A549 (cell line): Measurements from ENCODE around the gene EPN1. TPM values are rescaled to one million over a fixed set of nuclear protein-coding genes. Genes with fewer than 3 reads are reported as not detected.

ENCODE experiments used
- ATAC-seq, 2 experiments: fragments of 200-7000 bp in 1 of 2; fragments of >200 bp in 1 of 2; cut with Nextera tagmentation in 1 of 2; cut with Tn5 transposase in 1 of 2; 3 replicates each; pipeline versions ENCODE4 v1.8.0 to v1.9.1; 2018 to 2020; ENCODE audit warnings: mild to moderate bottlenecking in 1 of 2, moderate library complexity in 1 of 2
- CTCF ChIA-PET: fragments of 300-600 bp; sonication (Branson Sonifier 250); formaldehyde crosslinking; extraction: SDS; loops from one replicate; lab custom pipeline; 2021; ENCODE audit warnings: antibody characterized with exemption, inconsistent platforms; lab: Yijun Ruan, JAX
- POLR2A ChIA-PET: fragments of 350-600 bp; formaldehyde crosslinking; extraction: SDS; loops from one replicate; lab custom pipeline; 2021; ENCODE audit warnings: antibody characterized with exemption, inconsistent platforms; lab: Yijun Ruan, JAX
- DNase-seq, 2 experiments: peaks; one replicate each; pipeline versions ENCODE4 v3.0.0 to v3.0.0-alpha.2; 2011 to 2016; ENCODE audit warnings: low read depth in 1 of 2, low spot score in 1 of 2
- FAIRE-seq: peaks from 2 replicates; lab custom pipeline; 2011; peaks lifted over from hg19 to GRCh38; lab: Jason Lieb, UNC
- H3K27ac ChIP-seq, 2 experiments: fragments of >200 bp; sonication (Bioruptor Twin); formaldehyde crosslinking; 3 replicates each; pipeline ENCODE4 v1.5.1; 2016 to 2017
- H3K4me1 ChIP-seq: fragments of >200 bp; sonication (Bioruptor Twin); formaldehyde crosslinking; 3 replicates; pipeline ENCODE4 v1.6.1; 2016
- H3K4me2 ChIP-seq: fragments of >200 bp; sonication (Bioruptor Twin); formaldehyde crosslinking; 3 replicates; pipeline ENCODE4 v1.6.1; 2016
- H3K4me3 ChIP-seq: fragments of >200 bp; sonication (Bioruptor Twin); formaldehyde crosslinking; 3 replicates; pipeline ENCODE4 v1.5.1; 2016
- H3K9me3 ChIP-seq: fragments of >200 bp; sonication (Bioruptor Twin); formaldehyde crosslinking; 3 replicates; pipeline ENCODE4 v1.6.1; 2016
- ATOH8 ChIP-seq: fragments of 250-450 bp; sonication (Bioruptor Pico); IDR thresholded peaks from 2 replicates; pipeline ENCODE4 v1.5.0; 2020; ENCODE audit warnings: low read depth, mild to moderate bottlenecking, moderate library complexity
- CBX2 ChIP-seq: fragments of 200-600 bp; sonication (generic); IDR thresholded peaks from 2 replicates; pipeline ENCODE4 v1.6.1; 2016; ENCODE audit warnings: low read depth, mild to moderate bottlenecking, borderline replicate concordance
- CEBPB ChIP-seq, 2 experiments: fragments of >200 bp in 1 of 2; sonication (Bioruptor Twin) in 1 of 2; formaldehyde crosslinking in 1 of 2; IDR thresholded peaks; 2 replicates each; pipeline ENCODE4 v1.6.1; 2012 to 2016
- CHD4 ChIP-seq: fragments of 200-600 bp; sonication (generic); IDR thresholded peaks from 2 replicates; pipeline ENCODE4 v1.6.1; 2016; ENCODE audit warnings: antibody characterized with exemption, mild to moderate bottlenecking, borderline replicate concordance
- EHF ChIP-seq: fragments of 250-450 bp; sonication (Bioruptor Pico); IDR thresholded peaks from 2 replicates; pipeline ENCODE4 v1.5.0; 2020; ENCODE audit warnings: mild to moderate bottlenecking
- HDAC2 ChIP-seq: fragments of 200-600 bp; sonication (generic); IDR thresholded peaks from 2 replicates; pipeline ENCODE4 v1.6.1; 2016
- HES2 ChIP-seq: fragments of >200 bp; sonication (Bioruptor Twin); formaldehyde crosslinking; IDR thresholded peaks from 2 replicates; pipeline ENCODE4 v1.6.1; 2016
- HMGXB4 ChIP-seq: fragments of 250-450 bp; sonication (Bioruptor Pico); IDR thresholded peaks from 2 replicates; pipeline ENCODE4 v1.5.0; 2021; ENCODE audit warnings: mild to moderate bottlenecking, moderate library complexity, borderline replicate concordance
- HOXA7 ChIP-seq: fragments of 250-450 bp; sonication (Bioruptor Pico); IDR thresholded peaks from 2 replicates; pipeline ENCODE4 v1.5.0; 2020; ENCODE audit warnings: mild to moderate bottlenecking, moderate library complexity
- HOXB13 ChIP-seq: fragments of 250-450 bp; sonication (Bioruptor Pico); IDR thresholded peaks from 2 replicates; pipeline ENCODE4 v1.5.0; 2020; ENCODE audit warnings: low read depth, mild to moderate bottlenecking, moderate library complexity
- JUNB ChIP-seq: fragments of >200 bp; sonication (Bioruptor Twin); formaldehyde crosslinking; IDR thresholded peaks from 2 replicates; pipeline ENCODE4 v1.6.1; 2016
- KDM1A ChIP-seq: fragments of 200-600 bp; sonication (generic); IDR thresholded peaks from 2 replicates; pipeline ENCODE4 v1.6.1; 2016; ENCODE audit warnings: low read depth, mild to moderate bottlenecking
- KDM5A ChIP-seq: fragments of 200-600 bp; sonication (generic); IDR thresholded peaks from 2 replicates; pipeline ENCODE4 v1.6.1; 2016; ENCODE audit warnings: antibody characterized with exemption, mild to moderate bottlenecking
- NFE2L2 ChIP-seq: fragments of 150-350 bp; conservative IDR thresholded peaks from 2 replicates; pipeline ENCODE4 v1.6.1; 2014; ENCODE audit warnings: low read length
- NPAS2 ChIP-seq: fragments of 250-450 bp; sonication (Bioruptor Pico); IDR thresholded peaks from 2 replicates; pipeline ENCODE4 v1.8.0; 2022; ENCODE audit warnings: mild to moderate bottlenecking, moderate library complexity, borderline replicate concordance
- NR3C1 ChIP-seq: fragments of >200 bp; sonication (Bioruptor Twin); formaldehyde crosslinking; IDR thresholded peaks from 3 replicates; pipeline ENCODE4 v1.6.1; 2017
- PHF8 ChIP-seq: fragments of 200-600 bp; sonication (generic); IDR thresholded peaks from 2 replicates; pipeline ENCODE4 v1.6.1; 2016; ENCODE audit warnings: low read depth, mild to moderate bottlenecking, antibody characterized with exemption, moderate library complexity, borderline replicate concordance
- POLR2AphosphoS2 ChIP-seq: conservative IDR thresholded peaks from 2 replicates; pipeline ENCODE4 v1.6.1; 2012; ENCODE audit warnings: low read length, improper control_type of control experiment, inconsistent platforms
- RARB ChIP-seq: fragments of 250-450 bp; sonication (Bioruptor Pico); IDR thresholded peaks from 2 replicates; pipeline ENCODE4 v1.8.0; 2021; ENCODE audit warnings: mild to moderate bottlenecking, moderate library complexity
- ZSCAN20 ChIP-seq: fragments of 250-450 bp; sonication (Bioruptor Pico); IDR thresholded peaks from 2 replicates; pipeline ENCODE4 v1.8.0; 2022; ENCODE audit warnings: mild to moderate bottlenecking, moderate library complexity
- WGBS: methylation state at CpG from one replicate; pipeline ENCODE4 v1.1.6; 2017; ENCODE audit errors: missing lambda C conversion rate; 5-methylcytosine and 5-hydroxymethylcytosine counted together
- polyA plus RNA-seq, 4 experiments: library from polyadenylated mRNA; depleted of rRNA in 3 of 4; stranded (reverse); fragments of >200 nt; fragmentation: RNase III in 1 of 4; extraction: RNeasy Plus Mini Kit Qiagen cat#74134 plus additional on column Dnase treatment in 1 of 4; gene quantifications; 2 replicates in 3 of 4; 3 replicates in 1 of 4; pipeline ENCODE4 v1.2.3, GENCODE V29; 2011 to 2017

Gene EPN1
- polyA plus RNA-seq, 2 of the 4 experiments (the other 2 are of a cell fraction) = 43.7 to 139 TPM

- H3K4me1 ChIP-seq = peaks cover 35% of the 10 kb centered on the region
- no peak overlapping the region for H3K4me3 ChIP-seq
- ChIA-PET POLR2A (no interaction called here), CTCF (no interaction called here)
- ATAC-seq = no peak
- no peak overlapping the region for H3K27ac ChIP-seq
- H3K9me3 ChIP-seq = no peaks in the 10 kb centered on the region
- H3K4me2 ChIP-seq = no peak overlapping the region; the same call in 2 of the 3 replicates
- no peak for TF ChIP-seq KDM5A
- TF ChIP-seq RARB (CRISPR knock-in tag) = no peak
- TF ChIP-seq ZSCAN20 = no peak
- no peak for TF ChIP-seq POLR2AphosphoS2
- TF ChIP-seq EHF (CRISPR knock-in tag) = no peak
- TF ChIP-seq HES2 = no peak
- TF ChIP-seq KDM1A = no peak
- TF ChIP-seq HMGXB4 (CRISPR knock-in tag) = no peak
- no peak for TF ChIP-seq JUNB
- TF ChIP-seq NPAS2 = no peak
- no peak for TF ChIP-seq HOXA7
- no peak for TF ChIP-seq HOXB13 (CRISPR knock-in tag)
- no peak for TF ChIP-seq CEBPB (IDR thresholded peaks at IDR 0.05)
- TF ChIP-seq CHD4 = no peak
- no peak for TF ChIP-seq NFE2L2
- TF ChIP-seq ATOH8 (CRISPR knock-in tag) = no peak
- TF ChIP-seq HDAC2 = no peak
- TF ChIP-seq, all 56 proteins: peak for 0
- FAIRE-seq = no peak
- 92% methylated on average over 6 of the region's 6 CpGs for WGBS
- no peak for DNase-seq
These were observed 2.6 kb downstream of the EPN1 start for GRCh38 chr19:55677572-55678028.

GRCh38 chr19:55678121-55678671, 3.2 kb downstream of the EPN1 start:
- ATAC-seq (no peak), DNase-seq (no peak), FAIRE-seq (no peak)
- TF ChIP-seq NR3C1 (no peak), CBX2 (no peak), HOXB13 (CRISPR knock-in tag) (no peak), JUNB (no peak), HES2 (no peak), PHF8 (no peak), HDAC2 (no peak)
- H3K27ac ChIP-seq = no peak overlapping the region
- H3K9me3 ChIP-seq = no peaks in the 10 kb centered on the region
- peaks cover 29% of the 10 kb centered on the region for H3K4me1 ChIP-seq
- ChIA-PET POLR2A (no interaction called here), CTCF (no interaction called here)
- WGBS = 95% methylated on average over 21 of the region's 21 CpGs
- no peak overlapping the region for H3K4me2 ChIP-seq
- H3K4me3 ChIP-seq = no peak overlapping the region
